HUES48 (cell line): ENCODE data around the gene UGT1A9.

Source experiments
- H3K27ac ChIP-seq: one replicate; pipeline ENCODE4 v1.7.0; 2013; ENCODE audit warnings: low read depth, low read length, inconsistent platforms
- H3K27me3 ChIP-seq: 2 replicates; pipeline ENCODE4 v1.6.1; 2013; ENCODE audit warnings: mild to moderate bottlenecking, low read length; ENCODE audit not compliant: control insufficient read depth, insufficient read depth
- H3K36me3 ChIP-seq: 2 replicates; pipeline ENCODE4 v1.6.1; 2013; ENCODE audit warnings: low read length; ENCODE audit not compliant: control insufficient read depth, insufficient read depth
- H3K4me1 ChIP-seq: 2 replicates; pipeline ENCODE4 v1.6.1; 2013; ENCODE audit warnings: mild to moderate bottlenecking, low read length; ENCODE audit not compliant: control insufficient read depth, insufficient read depth
- H3K4me3 ChIP-seq: 2 replicates; pipeline ENCODE4 v1.5.1; 2013; ENCODE audit warnings: mild to moderate bottlenecking, low read depth, low read length
- H3K9ac ChIP-seq: 2 replicates; pipeline ENCODE4 v1.6.1; 2013; ENCODE audit warnings: mild to moderate bottlenecking, low read depth, low read length, moderate library complexity
- H3K9me3 ChIP-seq: 2 replicates; pipeline ENCODE4 v1.6.1; 2013; ENCODE audit warnings: low read length; ENCODE audit not compliant: control insufficient read depth, insufficient read depth

The UGT1A9 gene

GRCh38 chr2:233680361-233681045 is 8.8 kb downstream of the UGT1A9 start:
- H3K9me3 ChIP-seq = no peaks in the 10 kb centered on the region
- H3K36me3 ChIP-seq = no peaks in the 10 kb centered on the region
- H3K27ac ChIP-seq = no peak overlapping the region
- no peaks in the 10 kb centered on the region for H3K27me3 ChIP-seq
- H3K9ac ChIP-seq = no peak overlapping the region
- no peak overlapping the region for H3K4me3 ChIP-seq
- no peaks in the 10 kb centered on the region for H3K4me1 ChIP-seq

DNA sequence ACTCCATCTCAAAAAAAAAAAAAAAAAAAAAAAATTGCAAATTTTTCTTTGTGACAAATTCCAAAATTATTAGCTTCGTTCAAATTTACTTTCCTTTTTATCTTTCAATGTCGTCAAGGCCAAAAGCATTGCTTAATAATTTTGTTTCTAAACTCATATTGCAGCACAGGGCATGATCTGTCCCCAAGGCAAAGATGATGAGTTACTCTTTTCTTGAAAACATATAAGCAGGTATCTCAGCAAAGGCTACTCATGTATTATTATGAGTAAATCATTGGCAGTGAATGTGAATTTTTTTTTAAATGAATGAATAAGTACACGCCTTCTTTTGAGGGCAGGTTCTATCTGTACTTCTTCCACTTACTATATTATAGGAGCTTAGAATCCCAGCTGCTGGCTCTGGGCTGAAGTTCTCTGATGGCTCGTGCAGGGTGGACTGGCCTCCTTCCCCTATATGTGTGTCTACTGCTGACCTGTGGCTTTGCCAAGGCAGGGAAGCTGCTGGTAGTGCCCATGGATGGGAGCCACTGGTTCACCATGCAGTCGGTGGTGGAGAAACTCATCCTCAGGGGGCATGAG is 9.9 kb downstream of the UGT1A9 start, which contains the start of gene UGT1A7:
UGT1A7 (plus strand) TSS at position 381 of the 579 bp plus-strand sequence; CDS start at position 418, 37 bp downstream.
- no peaks in the 10 kb centered on the region for H3K27me3 ChIP-seq
- no peak within 1 kb of the TSS for H3K4me3 ChIP-seq
- no peaks in the 10 kb centered on the region for H3K9me3 ChIP-seq
- no peak within 1 kb of the TSS for H3K9ac ChIP-seq
- H3K4me1 ChIP-seq = no peaks in the 10 kb centered on the region
- no peaks in the 10 kb centered on the region for H3K36me3 ChIP-seq
- H3K27ac ChIP-seq = no peak within 1 kb of the TSS

GRCh38 chr2:233684640-233685039 is 12.9 kb downstream of the UGT1A9 start:
- Histone ChIP-seq H3K9me3 (no peaks in the 10 kb centered on the region), H3K9ac (no peak overlapping the region), H3K27ac (no peak overlapping the region), H3K36me3 (no peaks in the 10 kb centered on the region), H3K4me1 (0 out of 2 replicates have a peak, but pooled peaks cover 3% of the 10 kb centered on the region), H3K4me3 (no peak overlapping the region), H3K27me3 (no peaks in the 10 kb centered on the region)

GRCh38 chr2:233686928-233687327 is 15.2 kb downstream of the UGT1A9 start:
- Histone ChIP-seq H3K4me3 (no peak overlapping the region), H3K9me3 (no peaks in the 10 kb centered on the region), H3K27me3 (no peaks in the 10 kb centered on the region), H3K9ac (no peak overlapping the region), H3K27ac (no peak overlapping the region), H3K4me1 (peaks cover 3% of the 10 kb centered on the region; the same call in 1 of the 2 replicates), H3K36me3 (no peaks in the 10 kb centered on the region)

DNA sequence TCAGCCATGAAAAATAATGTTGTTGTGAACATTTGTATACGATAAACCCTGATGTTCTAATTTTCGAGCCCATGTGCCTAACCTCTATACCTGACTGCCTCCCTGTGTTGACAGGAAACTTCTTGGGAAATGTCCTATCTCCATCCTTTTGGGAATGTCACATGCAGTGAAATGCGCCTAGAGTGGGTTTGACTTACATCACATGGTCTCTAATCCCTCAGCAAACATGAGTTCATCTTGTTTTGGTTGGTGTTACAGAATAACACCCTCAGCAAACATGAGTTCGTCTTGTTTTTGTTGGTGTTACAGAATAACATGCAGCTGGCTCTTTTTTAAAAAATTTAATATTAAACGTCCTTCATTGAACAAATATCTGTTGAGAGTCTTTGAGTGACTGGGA is 16.6 kb downstream of the UGT1A9 start:
- H3K36me3 ChIP-seq = no peaks in the 10 kb centered on the region
- H3K27me3 ChIP-seq = no peaks in the 10 kb centered on the region
- no peaks in the 10 kb centered on the region for H3K9me3 ChIP-seq
- H3K4me1 ChIP-seq = peaks cover 3% of the 10 kb centered on the region; the same call in 1 of the 2 replicates
- no peak overlapping the region for H3K27ac ChIP-seq
- no peak overlapping the region for H3K4me3 ChIP-seq
- H3K9ac ChIP-seq = no peak overlapping the region

GRCh38 chr2:233689031-233689430 is 17.3 kb downstream of the UGT1A9 start:
- no peak overlapping the region for H3K4me3 ChIP-seq
- peaks cover 3% of the 10 kb centered on the region; the same call in 1 of the 2 replicates for H3K4me1 ChIP-seq
- H3K9me3 ChIP-seq = no peaks in the 10 kb centered on the region
- H3K9ac ChIP-seq = no peak overlapping the region
- H3K27me3 ChIP-seq = no peaks in the 10 kb centered on the region
- H3K36me3 ChIP-seq = no peaks in the 10 kb centered on the region
- no peak overlapping the region for H3K27ac ChIP-seq

DNA sequence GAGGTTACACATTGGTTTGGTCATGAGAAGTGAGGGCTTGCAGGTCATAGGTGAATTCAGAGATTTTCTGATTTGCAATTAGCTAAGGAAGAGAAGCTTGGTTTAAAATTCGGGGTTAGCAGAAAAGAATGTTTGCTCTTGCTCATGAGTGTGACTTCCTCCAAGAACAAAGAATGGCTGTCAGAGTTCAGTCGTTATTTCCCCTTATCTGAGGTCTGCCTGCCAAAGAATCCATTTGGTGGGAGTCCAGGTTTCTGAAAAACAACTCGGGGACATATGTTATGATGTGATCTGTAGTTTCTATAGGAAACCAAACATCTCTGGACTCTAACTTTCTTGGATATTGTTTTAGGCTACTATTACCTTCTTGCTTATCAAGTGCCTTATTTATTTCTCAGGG is 17.8 kb downstream of the UGT1A9 start:
- peaks cover 3% of the 10 kb centered on the region; the same call in 1 of the 2 replicates for H3K4me1 ChIP-seq
- H3K27me3 ChIP-seq = no peaks in the 10 kb centered on the region
- no peak overlapping the region for H3K4me3 ChIP-seq
- H3K9ac ChIP-seq = no peak overlapping the region
- no peaks in the 10 kb centered on the region for H3K36me3 ChIP-seq
- H3K9me3 ChIP-seq = no peaks in the 10 kb centered on the region
- no peak overlapping the region for H3K27ac ChIP-seq

DNA sequence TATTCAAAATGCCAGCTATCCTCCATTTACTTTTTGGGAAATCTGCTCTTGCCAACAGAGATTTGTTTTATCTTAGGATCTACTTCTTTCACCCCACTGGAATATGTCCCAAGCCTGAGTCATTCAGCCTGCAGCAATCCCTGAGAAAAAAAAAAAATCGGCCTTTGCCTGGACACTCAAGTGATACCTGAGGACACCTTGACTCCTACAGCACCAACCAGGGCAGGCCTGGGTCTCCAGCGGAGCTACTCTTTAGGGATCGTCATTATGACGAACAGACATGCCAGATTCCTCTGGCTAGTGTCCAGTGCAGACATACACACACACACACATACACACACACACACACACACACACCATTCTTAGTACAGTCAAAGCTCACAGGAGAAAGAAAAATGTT is 18.7 kb downstream of the UGT1A9 start:
- Histone ChIP-seq H3K4me3 (no peak overlapping the region), H3K4me1 (peaks cover 3% of the 10 kb centered on the region; the same call in 1 of the 2 replicates), H3K9ac (no peak overlapping the region), H3K36me3 (no peaks in the 10 kb centered on the region), H3K27me3 (no peaks in the 10 kb centered on the region), H3K9me3 (no peaks in the 10 kb centered on the region), H3K27ac (no peak overlapping the region)

DNA sequence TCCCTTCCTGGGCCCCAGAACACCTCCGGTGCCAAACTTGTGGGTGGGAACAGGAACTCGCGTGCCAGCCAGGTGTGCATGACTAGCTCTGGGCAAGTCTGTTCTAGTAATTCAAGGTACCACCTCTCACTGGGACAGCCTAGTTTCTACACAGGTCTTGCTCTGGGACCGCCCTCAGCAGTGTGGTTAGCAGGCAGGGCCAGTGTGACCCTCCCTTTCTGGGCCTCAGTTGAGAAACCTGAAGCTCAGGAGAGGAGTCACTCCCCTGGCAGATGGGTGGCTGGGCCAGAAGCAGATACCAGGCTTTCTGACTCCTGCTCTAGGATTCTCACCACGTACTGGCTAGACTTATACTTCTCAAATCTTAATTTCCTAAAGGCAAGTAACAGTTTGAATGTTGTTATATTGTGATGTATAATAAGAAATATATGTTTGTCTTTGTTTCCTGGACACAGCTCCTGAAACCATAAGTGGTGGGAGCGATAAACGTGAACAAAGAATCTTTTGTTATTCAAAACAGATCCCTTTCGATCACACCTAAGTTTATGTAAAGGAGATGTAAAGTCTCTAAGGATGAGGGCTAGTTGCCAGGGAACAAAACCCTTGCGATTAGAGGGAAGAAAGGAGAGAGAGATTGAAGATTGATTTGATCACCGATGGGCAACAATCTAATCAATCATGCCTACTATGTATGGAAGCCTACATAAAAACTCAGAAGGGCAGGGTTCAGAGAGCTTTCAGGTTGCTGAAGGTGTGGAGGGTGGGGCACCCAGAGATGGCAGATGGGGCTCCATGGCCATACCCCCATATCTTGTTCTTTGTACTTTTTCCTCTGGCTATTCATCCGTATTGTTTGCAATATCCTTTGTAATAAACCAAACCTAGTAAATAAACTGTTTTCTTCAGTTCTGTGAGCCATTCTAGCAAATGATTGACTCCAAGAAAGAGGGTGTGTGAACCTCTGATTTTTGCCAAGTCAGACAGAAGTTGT is 20.0 kb downstream of the UGT1A9 start:
- no peak overlapping the region for H3K9ac ChIP-seq
- no peaks in the 10 kb centered on the region for H3K27me3 ChIP-seq
- H3K9me3 ChIP-seq = no peaks in the 10 kb centered on the region
- H3K27ac ChIP-seq = no peak overlapping the region
- no peak overlapping the region for H3K4me3 ChIP-seq
- H3K4me1 ChIP-seq = peaks cover 3% of the 10 kb centered on the region; the same call in 1 of the 2 replicates
- no peaks in the 10 kb centered on the region for H3K36me3 ChIP-seq

DNA sequence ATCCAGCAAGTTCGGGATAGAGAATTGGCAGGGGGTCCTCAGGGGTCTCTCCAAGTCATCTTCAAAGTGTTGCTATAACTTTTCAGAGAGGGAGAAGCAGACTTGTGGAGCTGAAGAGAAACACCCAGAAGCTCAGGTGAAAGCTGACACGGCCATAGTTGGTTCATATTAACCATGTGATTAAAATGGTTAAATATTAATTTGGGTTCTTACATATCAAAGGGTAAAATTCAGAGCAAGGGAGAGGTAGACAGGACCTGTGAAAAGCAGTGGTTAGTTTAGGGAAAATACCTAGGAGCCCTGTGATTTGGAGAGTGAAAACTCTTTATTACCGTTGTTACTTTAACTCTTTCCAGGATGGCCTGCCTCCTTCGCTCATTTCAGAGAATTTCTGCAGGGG is 20.9 kb downstream of the UGT1A9 start, which contains the start of gene UGT1A6:
UGT1A6 (plus strand) TSS at position 243 of the 400 bp plus-strand sequence; CDS start at position 358, 115 bp downstream.
- Histone ChIP-seq H3K4me1 (peaks cover 3% of the 10 kb centered on the region; the same call in 1 of the 2 replicates), H3K27ac (no peak within 1 kb of the TSS), H3K36me3 (no peaks in the 10 kb centered on the region), H3K9me3 (no peaks in the 10 kb centered on the region), H3K9ac (no peak within 1 kb of the TSS), H3K4me3 (no peak within 1 kb of the TSS), H3K27me3 (no peaks in the 10 kb centered on the region)
